Activated CD8-positive, alpha-beta T cell treated with anti-CD3 and anti-CD28 coated beads for 36 hours (primary cell): ENCODE measurements around the gene PLA2G4E. TPM values are rescaled to one million over a fixed set of nuclear protein-coding genes. Genes with fewer than 3 reads are reported as not detected.

Experiments
- ATAC-seq: fragments of 200-7000 bp; cut with Tn5 transposase; one replicate; pipeline ENCODE4 v1.10.0; 2021; ENCODE audit warnings: mild to moderate bottlenecking, moderate library complexity
- CTCF ChIA-PET: fragments of 350-600 bp; sonication (Branson Sonifier 250); formaldehyde crosslinking; loops from one replicate; lab custom pipeline; 2021; ENCODE audit warnings: antibody characterized with exemption; lab: Charles Lee
- POLR2A ChIA-PET: fragments of 350-600 bp; sonication (Branson Sonifier 250); formaldehyde crosslinking; loops from one replicate; lab custom pipeline; 2021; ENCODE audit warnings: antibody characterized with exemption; lab: Charles Lee
- DNase-seq: peaks from one replicate; pipeline ENCODE4 v3.0.0-alpha.2; 2020
- H3K27ac Mint-ChIP-seq: one replicate; pipeline ENCODE4 v1.8.0; 2021; ENCODE audit warnings: mild to moderate bottlenecking, mixed read lengths
- H3K27me3 Mint-ChIP-seq: one replicate; pipeline ENCODE4 v1.8.0; 2021; ENCODE audit warnings: mixed read lengths
- H3K36me3 Mint-ChIP-seq: one replicate; pipeline ENCODE4 v1.8.0; 2021; ENCODE audit warnings: low read depth, mixed read lengths
- H3K4me1 Mint-ChIP-seq: one replicate; pipeline ENCODE4 v1.8.0; 2021; ENCODE audit warnings: low read depth, mixed read lengths
- H3K4me3 Mint-ChIP-seq: one replicate; pipeline ENCODE4 v1.8.0; 2021; ENCODE audit warnings: mild to moderate bottlenecking, moderate library complexity, mixed read lengths
- H3K9me3 Mint-ChIP-seq: one replicate; pipeline ENCODE4 v1.8.0; 2021; ENCODE audit warnings: mixed read lengths
- CTCF ChIP-seq: fragments of 200-600 bp; IDR thresholded peaks from one replicate; pipeline ENCODE4 v1.8.0; 2022; ENCODE audit warnings: antibody characterized with exemption, mild to moderate bottlenecking
- intact Hi-C: fragments of 100-400 bp; cut with micrococcal nuclease; formaldehyde crosslinking; loops from one replicate; pipeline ENCODE4 v1.10.0; 2022
- total RNA-seq, 2 experiments: library from RNA; stranded (reverse); gene quantifications; one replicate each; pipeline ENCODE4 v1.2.3, GENCODE V29; 2021

Gene PLA2G4E
- total RNA-seq, 2 experiments from 2014 or later: not detected

GRCh38 chr15:41972253-41973242, 48.3 kb downstream of the PLA2G4E start, which contains the start of gene EHD4:
TSS of gene EHD4 (minus strand) at chr15:41972557. CDS start at chr15:41972494, 63 bp downstream.
- Mint-ChIP-seq H3K27ac (peak within 1 kb of the TSS; percentile 94), H3K9me3 (no peaks in the 10 kb centered on the region), H3K36me3 (peaks cover 8% of the 10 kb centered on the region), H3K4me1 (peaks cover 41% of the 10 kb centered on the region), H3K27me3 (peaks cover 13% of the 10 kb centered on the region), H3K4me3 (peak within 1 kb of the TSS; percentile 86)
- intact Hi-C loops: no loop called here
- peak; percentile 99 for DNase-seq
- no peak for TF ChIP-seq CTCF
- POLR2A ChIA-PET: interaction anchor here (0.8 to 4.5 kb wide), 11 partner anchors 8 to 141 kb away, joined by 3 to 44 read pairs (median 3); no protein-coding TSS in a partner anchor
- peak; percentile 84 for ATAC-seq
- CTCF ChIA-PET: interaction anchor here (0.8 to 2.2 kb wide), 11 partner anchors 16 to 199 kb away, joined by 3 to 11 read pairs (median 4); partner anchors contain the start of gene MAPKBP1

- no peak for DNase-seq
These were observed 49.0 kb downstream of the PLA2G4E start for GRCh38 chr15:41971895-41972252.

GRCh38 chr15:41971089-41971894, 49.5 kb downstream of the PLA2G4E start:
- no peak for TF ChIP-seq CTCF
- DNase-seq (peak; percentile 89), ATAC-seq (peak; percentile 76)
- CTCF ChIA-PET: interaction anchor here (1.6 to 2.2 kb wide), 3 partner anchors 17 to 36 kb away, joined by 4 to 7 read pairs (median 5); no protein-coding TSS in a partner anchor
- peaks cover 13% of the 10 kb centered on the region for H3K27me3 Mint-ChIP-seq
- intact Hi-C loops: loop anchor here (2.0 kb wide), 1 partner anchor 34 kb away; no protein-coding TSS in a partner anchor
- peaks cover 8% of the 10 kb centered on the region for H3K36me3 Mint-ChIP-seq
- H3K27ac Mint-ChIP-seq: peak overlapping the region; percentile 94
- POLR2A ChIA-PET: interaction anchor here (0.8 to 4.5 kb wide), 8 partner anchors 9 to 147 kb away, joined by 3 to 44 read pairs (median 3); no protein-coding TSS in a partner anchor
- H3K9me3 Mint-ChIP-seq: no peaks in the 10 kb centered on the region
- H3K4me1 Mint-ChIP-seq: peaks cover 50% of the 10 kb centered on the region
- H3K4me3 Mint-ChIP-seq: peak overlapping the region; percentile 86

More at GRCh38 chr15:41971895-41972252, 49.0 kb downstream of the PLA2G4E start:
- Mint-ChIP-seq H3K4me3 (peak overlapping the region; percentile 86), H3K27me3 (peaks cover 13% of the 10 kb centered on the region), H3K27ac (peak overlapping the region; percentile 94), H3K36me3 (peaks cover 8% of the 10 kb centered on the region), H3K9me3 (no peaks in the 10 kb centered on the region), H3K4me1 (peaks cover 45% of the 10 kb centered on the region)
- ChIA-PET POLR2A (interaction anchor here (0.8 to 4.5 kb wide), 7 partner anchors 9 to 46 kb away, joined by 3 to 44 read pairs (median 3); no protein-coding TSS in a partner anchor), CTCF (interaction anchor here (0.8 to 2.2 kb wide), 10 partner anchors 17 to 198 kb away, joined by 3 to 11 read pairs (median 4); partner anchors contain the start of gene MAPKBP1)
- intact Hi-C loops: loop anchor here (2.0 kb wide), 1 partner anchor 35 kb away; no protein-coding TSS in a partner anchor
- no peak for TF ChIP-seq CTCF
- ATAC-seq: peak; percentile 21

- intact Hi-C loops: loop anchor here (2.0 kb wide), 1 partner anchor 34 kb away; no protein-coding TSS in a partner anchor
- no peak for ATAC-seq
- Mint-ChIP-seq H3K4me3 (peak overlapping the region; percentile 86), H3K9me3 (no peaks in the 10 kb centered on the region), H3K27ac (peak overlapping the region; percentile 85), H3K27me3 (peaks cover 9% of the 10 kb centered on the region), H3K4me1 (peaks cover 58% of the 10 kb centered on the region), H3K36me3 (peaks cover 12% of the 10 kb centered on the region)
- ChIA-PET POLR2A (interaction anchor here (1.0 to 4.5 kb wide), 5 partner anchors 10 to 146 kb away, joined by 3 to 44 read pairs (median 4); no protein-coding TSS in a partner anchor), CTCF (interaction anchor here (1.1 to 1.7 kb wide), 2 partner anchors 33 to 196 kb away, joined by 3 to 7 read pairs; partner anchors contain the start of gene MAPKBP1)
- no peak for TF ChIP-seq CTCF
- no peak for DNase-seq
These were observed 50.4 kb downstream of the PLA2G4E start for GRCh38 chr15:41970456-41970855.
